Kidney epithelial cell (primary cell): ENCODE results near the gene TPH2. TPM values are rescaled to one million over a fixed set of nuclear protein-coding genes. Genes with fewer than 3 reads are reported as not detected.

Experiments used
- DNase-seq: peaks from one replicate; pipeline ENCODE4 v3.0.0-alpha.2; 2010; ENCODE audit warnings: low read depth
- H3K27me3 ChIP-seq: 2 replicates; pipeline ENCODE4 v1.6.0; 2011; ENCODE audit warnings: low read length; ENCODE audit not compliant: control insufficient read depth, insufficient read depth
- H3K36me3 ChIP-seq: 2 replicates; pipeline ENCODE4 v1.5.1; 2011; ENCODE audit warnings: low read length; ENCODE audit not compliant: control insufficient read depth, insufficient read depth
- H3K4me3 ChIP-seq: 2 replicates; pipeline ENCODE4 v1.5.1; 2011; ENCODE audit warnings: low read depth, mild to moderate bottlenecking, control low read depth, low read length
- total RNA-seq: library from RNA; depleted of rRNA; stranded (reverse); fragments of >200 nt; gene quantifications from 2 replicates; pipeline ENCODE4 v1.2.3, GENCODE V29; 2015
- TF ChIP-seq, protein P1 (sequence below): IDR thresholded peaks from 2 replicates; pipeline ENCODE4 v1.5.1; 2011; ENCODE audit warnings: mild to moderate bottlenecking, moderate library complexity, low read length, control low read depth, inconsistent platforms; ENCODE audit not compliant: insufficient read depth, poor library complexity, severe bottlenecking

TPH2 gene
- total RNA-seq, 1 donor from 2014 or later = not detected

DNA sequence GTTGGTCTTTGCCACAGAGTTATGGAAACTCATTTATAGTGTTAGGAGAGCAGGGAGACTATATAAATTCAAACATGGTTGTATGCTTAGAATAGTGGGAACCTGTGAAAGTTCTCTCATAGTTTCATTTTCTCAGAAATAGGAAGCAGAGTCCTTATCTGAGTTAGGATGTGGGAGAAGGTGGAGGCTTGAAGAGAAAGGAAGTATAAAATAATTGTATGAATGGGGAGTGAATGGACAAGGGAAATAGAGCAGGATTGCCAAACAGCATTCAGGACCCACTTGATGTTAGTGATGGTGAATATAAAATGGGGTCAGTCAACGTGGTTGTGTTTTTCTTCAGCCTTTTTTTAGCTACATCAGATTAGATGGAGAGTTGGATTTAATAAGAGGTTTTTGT lies 34.0 kb upstream of the TPH2 start:
- TF ChIP-seq, protein P1, sequence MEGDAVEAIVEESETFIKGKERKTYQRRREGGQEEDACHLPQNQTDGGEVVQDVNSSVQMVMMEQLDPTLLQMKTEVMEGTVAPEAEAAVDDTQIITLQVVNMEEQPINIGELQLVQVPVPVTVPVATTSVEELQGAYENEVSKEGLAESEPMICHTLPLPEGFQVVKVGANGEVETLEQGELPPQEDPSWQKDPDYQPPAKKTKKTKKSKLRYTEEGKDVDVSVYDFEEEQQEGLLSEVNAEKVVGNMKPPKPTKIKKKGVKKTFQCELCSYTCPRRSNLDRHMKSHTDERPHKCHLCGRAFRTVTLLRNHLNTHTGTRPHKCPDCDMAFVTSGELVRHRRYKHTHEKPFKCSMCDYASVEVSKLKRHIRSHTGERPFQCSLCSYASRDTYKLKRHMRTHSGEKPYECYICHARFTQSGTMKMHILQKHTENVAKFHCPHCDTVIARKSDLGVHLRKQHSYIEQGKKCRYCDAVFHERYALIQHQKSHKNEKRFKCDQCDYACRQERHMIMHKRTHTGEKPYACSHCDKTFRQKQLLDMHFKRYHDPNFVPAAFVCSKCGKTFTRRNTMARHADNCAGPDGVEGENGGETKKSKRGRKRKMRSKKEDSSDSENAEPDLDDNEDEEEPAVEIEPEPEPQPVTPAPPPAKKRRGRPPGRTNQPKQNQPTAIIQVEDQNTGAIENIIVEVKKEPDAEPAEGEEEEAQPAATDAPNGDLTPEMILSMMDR = no peak
- DNase-seq = no peak

DNA sequence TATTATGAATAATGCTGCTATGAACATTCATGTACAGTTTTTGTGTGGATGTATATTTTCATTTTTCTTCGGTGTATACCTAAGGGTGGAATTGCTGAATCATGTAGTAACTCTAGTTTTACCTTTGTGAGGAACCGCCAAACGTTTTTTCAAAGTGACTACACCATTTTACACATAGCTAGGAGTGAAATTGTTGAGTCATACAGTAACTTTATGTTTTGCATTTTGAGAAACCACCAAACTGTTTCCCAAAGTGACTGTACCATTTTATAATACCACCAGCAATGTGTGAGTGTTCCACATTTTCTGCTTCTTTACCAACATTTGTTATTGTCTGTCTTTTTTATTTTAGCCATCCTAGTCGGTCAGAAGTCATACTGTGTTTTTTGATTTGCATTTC lies 3.1 kb upstream of the TPH2 start:
- no peak for DNase-seq
- Histone ChIP-seq H3K36me3 (no peaks in the 10 kb centered on the region), H3K27me3 (no peaks in the 10 kb centered on the region), H3K4me3 (no peak overlapping the region)
- TF ChIP-seq, protein P1 = no peak

More for the DNA sequence above, 34.0 kb upstream of the TPH2 start:
- H3K36me3 ChIP-seq = no peaks in the 10 kb centered on the region
- no peak overlapping the region for H3K4me3 ChIP-seq
- H3K27me3 ChIP-seq = no peaks in the 10 kb centered on the region

DNA sequence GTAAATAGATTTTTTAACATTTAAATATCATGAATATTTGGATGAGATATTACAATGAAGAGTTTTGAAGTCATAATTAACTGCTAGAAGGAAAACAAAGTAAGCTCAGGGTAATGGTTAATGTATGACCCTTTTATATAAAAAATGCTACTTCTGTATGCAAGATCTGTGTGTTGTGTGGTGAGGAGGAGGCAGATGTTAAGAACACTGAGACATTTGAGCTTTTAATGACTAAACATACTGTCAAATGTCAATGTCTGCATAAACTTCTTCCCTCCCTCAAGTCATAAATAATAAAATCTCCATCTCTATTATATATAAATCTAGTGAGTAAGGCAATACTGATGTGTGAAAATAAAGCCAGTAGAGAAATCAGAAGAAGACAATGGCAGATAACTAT lies 1.4 kb downstream of the TPH2 start:
- no peaks in the 10 kb centered on the region for H3K36me3 ChIP-seq
- TF ChIP-seq, protein P1 = no peak
- H3K27me3 ChIP-seq = no peaks in the 10 kb centered on the region
- DNase-seq = no peak
- no peak overlapping the region for H3K4me3 ChIP-seq

DNA sequence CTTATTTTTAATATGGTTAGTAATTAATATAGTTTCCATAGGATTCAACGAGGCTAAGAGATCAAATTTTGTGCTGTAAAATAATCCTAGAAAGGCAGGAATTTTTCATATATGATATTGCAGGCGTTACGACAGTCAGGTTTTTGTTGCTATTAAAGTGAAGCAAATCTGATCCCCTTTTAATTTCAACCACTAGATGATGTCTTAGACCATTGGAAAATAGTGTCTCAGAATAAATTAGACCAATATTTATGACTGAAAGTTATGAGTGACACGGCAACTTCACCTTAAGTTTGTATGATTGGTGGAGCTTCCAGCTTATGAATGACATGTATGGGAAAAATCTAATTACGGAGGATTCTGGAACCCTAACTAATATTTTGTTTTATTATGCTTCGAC lies 2.5 kb downstream of the TPH2 start:
- Histone ChIP-seq H3K36me3 (no peaks in the 10 kb centered on the region), H3K4me3 (no peak overlapping the region), H3K27me3 (no peaks in the 10 kb centered on the region)
- no peak for DNase-seq
- TF ChIP-seq, protein P1 = no peak

DNA sequence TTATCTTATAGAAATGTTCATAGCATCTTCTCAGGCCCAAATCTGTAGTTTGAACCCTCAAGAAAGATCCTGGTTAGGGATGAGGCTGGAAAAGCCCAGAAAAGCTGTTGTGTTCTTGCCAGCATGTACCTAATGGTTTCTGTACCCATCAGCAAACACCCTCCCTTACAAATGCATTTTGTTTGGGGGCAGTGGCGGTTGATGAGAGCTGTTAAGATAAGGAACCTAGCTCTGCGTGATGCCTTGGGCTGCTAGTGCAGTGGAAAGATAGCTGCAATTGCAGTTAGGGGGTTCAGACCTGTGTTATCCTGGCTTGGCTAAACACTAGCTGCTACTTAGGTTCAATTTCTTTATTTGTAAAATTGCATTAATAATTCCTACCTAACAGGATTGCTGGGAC lies 3.6 kb downstream of the TPH2 start:
- Histone ChIP-seq H3K27me3 (no peaks in the 10 kb centered on the region), H3K4me3 (no peak overlapping the region), H3K36me3 (no peaks in the 10 kb centered on the region)
- DNase-seq = no peak
- TF ChIP-seq, protein P1 = no peak

DNA sequence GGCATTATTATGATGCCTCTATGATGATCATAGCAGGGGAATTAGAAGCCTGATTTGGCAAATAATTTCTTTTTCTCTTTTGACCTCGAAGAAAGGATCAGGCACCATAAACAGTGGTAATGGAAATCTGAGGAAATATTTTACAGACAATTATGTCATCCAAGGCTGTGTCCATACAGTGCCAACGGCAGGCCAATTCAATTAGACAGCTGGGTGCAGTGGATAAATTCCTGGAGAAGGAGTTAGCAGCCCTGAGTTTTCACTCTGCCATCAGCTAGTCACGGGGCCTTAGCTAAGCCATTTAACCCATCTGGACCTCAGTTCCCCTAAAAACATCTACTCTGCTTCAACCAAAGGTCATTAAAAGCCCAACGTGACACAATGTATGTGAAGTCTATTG lies 4.1 kb downstream of the TPH2 start:
- DNase-seq = no peak
- no peaks in the 10 kb centered on the region for H3K27me3 ChIP-seq
- TF ChIP-seq, protein P1 = no peak
- H3K4me3 ChIP-seq = no peak overlapping the region
- H3K36me3 ChIP-seq = no peaks in the 10 kb centered on the region
